Endothelial cell of umbilical vein (primary cell): ENCODE results near the gene PNMA8A. TPM values are rescaled to one million over a fixed set of nuclear protein-coding genes. Genes with fewer than 3 reads are reported as not detected.
A peak's percentile ranks its signal among the peaks of the same experiment; 100 is the strongest.

Source experiments
- BruUV-seq: library from RNA; stranded (reverse); fragments of 400-500 nt; replicated peaks from 2 replicates; lab custom pipeline; 2021; lab: Mats Ljungman, UMichigan
- CTCF ChIA-PET: fragments of 300-600, 350-600 bp; sonication (Branson Sonifier 250); formaldehyde crosslinking; loops from one replicate; lab custom pipeline; 2021; ENCODE audit warnings: antibody characterized with exemption, inconsistent platforms; lab: Charles Lee
- POLR2A ChIA-PET: fragments of 300-600, 350-600 bp; sonication (Branson Sonifier 250); formaldehyde crosslinking; loops from one replicate; lab custom pipeline; 2021; ENCODE audit warnings: antibody characterized with exemption, inconsistent platforms; lab: Charles Lee
- DNase-seq: peaks from one replicate; pipeline ENCODE4 v3.0.0-alpha.2; 2011; ENCODE audit warnings: low read depth, low spot score
- FAIRE-seq: peaks from 2 replicates; lab custom pipeline; 2011; peaks lifted over from hg19 to GRCh38; lab: Jason Lieb, UNC
- H2AFZ ChIP-seq: 2 replicates; pipeline ENCODE4 v1.6.0; 2012; ENCODE audit warnings: low read depth, low read length, control low read depth, inconsistent platforms
- H3K27ac ChIP-seq: 2 replicates; pipeline ENCODE4 v1.5.1; 2011; ENCODE audit warnings: low read depth, mild to moderate bottlenecking, control low read depth, low read length, moderate library complexity; ENCODE audit not compliant: insufficient read depth
- H3K27me3 ChIP-seq, 2 experiments: 2 replicates each; pipeline versions ENCODE4 v1.6.0 to v1.6.1; 2011; ENCODE audit warnings: low read length in 2 of 2, mixed read lengths in 1 of 2; ENCODE audit not compliant: control insufficient read depth in 2 of 2, insufficient read depth in 2 of 2
- H3K36me3 ChIP-seq, 2 experiments: 2 replicates in 1 of 2; 3 replicates in 1 of 2; pipeline ENCODE4 v1.5.1; 2011; ENCODE audit warnings: low read length in 2 of 2, mild to moderate bottlenecking in 1 of 2, moderate library complexity in 1 of 2; ENCODE audit not compliant: control insufficient read depth in 2 of 2, insufficient read depth in 2 of 2; ENCODE audit errors: extremely low read depth in 1 of 2
- H3K4me1 ChIP-seq: 3 replicates; pipeline ENCODE4 v1.5.1; 2011; ENCODE audit warnings: mild to moderate bottlenecking, low read length; ENCODE audit not compliant: control insufficient read depth, insufficient read depth; ENCODE audit errors: extremely low read depth
- H3K4me2 ChIP-seq: 2 replicates; pipeline ENCODE4 v1.6.1; 2011; ENCODE audit warnings: low read length, control low read depth, mixed read lengths; ENCODE audit not compliant: insufficient read depth
- H3K4me3 ChIP-seq, 3 experiments: fragments of 200-600 bp in 1 of 3; sonication (generic), shearing (Covaris generic) in 1 of 3; replicated peaks in 1 of 3; 2 replicates each; pipeline ENCODE4 v1.5.1; 2011 to 2016; ENCODE audit warnings: control low read depth in 3 of 3, low read length in 3 of 3, mild to moderate bottlenecking in 2 of 3, inconsistent platforms in 1 of 3, low read depth in 1 of 3, moderate library complexity in 1 of 3; ENCODE audit not compliant: insufficient read depth in 1 of 3
- H3K79me2 ChIP-seq: 2 replicates; pipeline ENCODE4 v1.6.0; 2012; ENCODE audit warnings: low read length, inconsistent platforms; ENCODE audit not compliant: control insufficient read depth, insufficient read depth
- H3K9ac ChIP-seq: replicated peaks from 2 replicates; pipeline ENCODE3; 2011; ENCODE audit warnings: low read length, control low read depth; ENCODE audit not compliant: insufficient read depth; ENCODE audit errors: extremely low read depth
- H3K9me1 ChIP-seq: replicated peaks from 3 replicates; pipeline ENCODE4 v1.6.0; 2011; ENCODE audit warnings: mild to moderate bottlenecking, low read length; ENCODE audit not compliant: control insufficient read depth, insufficient read depth; ENCODE audit errors: extremely low read depth
- H3K9me3 ChIP-seq: replicated peaks from 2 replicates; pipeline ENCODE4 v1.5.1; 2012; ENCODE audit warnings: low read length, inconsistent platforms; ENCODE audit not compliant: control insufficient read depth, insufficient read depth
- H4K20me1 ChIP-seq: replicated peaks from 2 replicates; pipeline ENCODE3; 2011; ENCODE audit warnings: mild to moderate bottlenecking, low read length; ENCODE audit not compliant: control insufficient read depth, insufficient read depth; ENCODE audit errors: extremely low read depth
- CTCF ChIP-seq, 2 donors: IDR thresholded peaks; 1 replicate in 1 of 2; 2 replicates in 1 of 2; pipeline ENCODE4 v1.5.1; 2011; ENCODE audit warnings: low read length in 2 of 2, mild to moderate bottlenecking in 2 of 2, moderate library complexity in 2 of 2, control low read depth in 1 of 2, inconsistent platforms in 1 of 2, low read depth in 1 of 2; ENCODE audit not compliant: insufficient read depth in 1 of 2; ENCODE audit errors: extremely low read depth in 1 of 2
- EZH2 ChIP-seq: IDR thresholded peaks from 2 replicates; pipeline ENCODE4 v1.6.1; 2012; ENCODE audit warnings: borderline replicate concordance, low read depth, mild to moderate bottlenecking, moderate library complexity, low read length, inconsistent platforms; ENCODE audit not compliant: severe bottlenecking
- FOS ChIP-seq: IDR thresholded peaks from 2 replicates; pipeline ENCODE4 v1.6.1; 2011; ENCODE audit warnings: mild to moderate bottlenecking, low read length, moderate library complexity, borderline replicate concordance; ENCODE audit not compliant: insufficient read depth
- GATA2 ChIP-seq: IDR thresholded peaks from 2 replicates; pipeline ENCODE4 v1.7.0; 2011; ENCODE audit warnings: low read depth, mild to moderate bottlenecking, moderate library complexity, mixed read lengths, low read length; ENCODE audit not compliant: insufficient read length, insufficient read depth
- JUN ChIP-seq: IDR thresholded peaks from 2 replicates; pipeline ENCODE4 v1.6.1; 2011; ENCODE audit warnings: borderline replicate concordance, low read depth; ENCODE audit not compliant: insufficient read length, insufficient read depth
- MYC ChIP-seq: IDR thresholded peaks from one replicate; pipeline ENCODE4 v1.6.1; 2011; ENCODE audit warnings: mild to moderate bottlenecking, low read depth, low read length
- POLR2A ChIP-seq: IDR thresholded peaks from 2 replicates; pipeline ENCODE4 v1.6.1; 2012; ENCODE audit warnings: low read depth, mild to moderate bottlenecking, control low read depth, low read length
- POLR2AphosphoS5 ChIP-seq: IDR thresholded peaks from 2 replicates; pipeline ENCODE4 v1.6.1; 2012; ENCODE audit warnings: low read depth, mild to moderate bottlenecking, control low read depth, low read length, moderate library complexity; ENCODE audit not compliant: insufficient read depth
- dilution Hi-C: fragments of 300-500 bp; cut with MboI; formaldehyde crosslinking; loops from one replicate; pipeline ENCODE4 v1.15.0; 2019; ENCODE audit warnings: low sequenced_read_pairs; ENCODE audit not compliant: extremely low pct_ligation_motif_present
- intact Hi-C: fragments of 100-400 bp; cut with micrococcal nuclease; formaldehyde crosslinking; loops from one replicate; pipeline ENCODE4 v1.10.0; 2022
- polyA plus RNA-seq, 4 experiments: library from polyadenylated mRNA; depleted of rRNA in 3 of 4; stranded (reverse) in 3 of 4; unstranded in 1 of 4; fragments of >200 nt; gene quantifications; 2 replicates each; pipeline versions ENCODE4 v1.2.1 to v1.2.3, GENCODE V29; 2011 to 2012; ENCODE audit warnings: missing spikeins in 1 of 4
- total RNA-seq: library from RNA; stranded (reverse); gene quantifications from 2 replicates; pipeline ENCODE4 v1.2.3, GENCODE V29; 2021
- TF ChIP-seq, protein P1 (sequence below): IDR thresholded peaks from 2 replicates; pipeline ENCODE4 v1.6.1; 2011; ENCODE audit not compliant: insufficient read depth, insufficient read length

The PNMA8A gene
- total and polyA plus RNA-seq, 2 donors (not counting 3 experiments of a cell fraction or from before 2014, with no cell fraction given), result 0.25 to 0.27 TPM

DNA sequence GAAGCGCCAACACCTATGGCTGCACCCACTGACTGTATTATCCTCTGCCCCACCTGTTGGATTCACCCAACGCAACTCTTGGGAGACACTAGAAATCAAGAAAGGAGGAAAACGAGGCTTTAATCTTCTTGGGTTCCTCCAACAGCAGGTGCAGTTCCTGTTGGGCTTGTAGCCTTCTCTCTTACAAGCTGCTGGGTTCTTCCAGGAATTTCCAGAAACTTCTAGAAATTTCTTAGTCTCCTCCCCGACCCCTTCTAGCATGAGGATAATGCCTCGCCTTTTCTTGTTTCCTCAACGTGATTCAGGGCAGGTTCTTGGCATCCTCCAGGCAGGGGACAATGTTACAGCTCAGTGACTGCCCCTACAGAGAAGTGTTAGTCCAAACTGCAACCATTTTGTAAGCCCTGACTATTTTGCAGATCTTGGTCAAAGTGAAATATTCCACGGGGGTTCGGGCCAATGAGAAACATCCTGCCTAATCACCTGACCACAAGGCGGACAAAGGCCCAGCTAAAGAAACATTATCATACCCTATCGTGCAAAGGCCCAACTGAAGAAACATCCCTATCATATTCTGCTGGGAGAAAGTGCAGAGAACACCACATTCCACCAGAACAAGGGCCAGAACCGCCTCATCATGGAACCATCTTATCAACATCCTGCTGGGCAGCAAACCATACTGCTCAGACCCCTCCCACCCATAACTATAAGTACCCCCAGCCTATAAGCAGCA lies 614 bp upstream of the PNMA8A start:
- Histone ChIP-seq H3K79me2 (no peaks in the 10 kb centered on the region), H3K9me1 (no peaks in the 10 kb centered on the region), H3K36me3 (no peaks in the 10 kb centered on the region), H3K4me1 (peaks cover 4% of the 10 kb centered on the region), H3K9ac (peak overlapping the region; percentile 27), H3K27ac (no peak overlapping the region), H3K27me3 (peaks cover 5 to 8% of the 10 kb centered on the region in 2 experiments), H3K4me3 (peak overlapping the region; percentile 20 to 38 (median 35)), H2AFZ (peak overlapping the region; percentile 94), H3K4me2 (peak overlapping the region; percentile 71), H4K20me1 (no peaks in the 10 kb centered on the region), H3K9me3 (no peaks in the 10 kb centered on the region)
- ChIA-PET CTCF (interaction anchor here (0.7 kb wide), 1 partner anchor 13 kb away, joined by 4 read pairs; no protein-coding TSS in a partner anchor), POLR2A (no interaction called here)
- BruUV-seq, result no TSS peak
- no peak for TF ChIP-seq FOS
- TF ChIP-seq EZH2, result peak; percentile 15
- FAIRE-seq, result peak; percentile 31
- dilution Hi-C loops (no loop called here), intact Hi-C loops (no loop called here)
- DNase-seq, result no peak

DNA sequence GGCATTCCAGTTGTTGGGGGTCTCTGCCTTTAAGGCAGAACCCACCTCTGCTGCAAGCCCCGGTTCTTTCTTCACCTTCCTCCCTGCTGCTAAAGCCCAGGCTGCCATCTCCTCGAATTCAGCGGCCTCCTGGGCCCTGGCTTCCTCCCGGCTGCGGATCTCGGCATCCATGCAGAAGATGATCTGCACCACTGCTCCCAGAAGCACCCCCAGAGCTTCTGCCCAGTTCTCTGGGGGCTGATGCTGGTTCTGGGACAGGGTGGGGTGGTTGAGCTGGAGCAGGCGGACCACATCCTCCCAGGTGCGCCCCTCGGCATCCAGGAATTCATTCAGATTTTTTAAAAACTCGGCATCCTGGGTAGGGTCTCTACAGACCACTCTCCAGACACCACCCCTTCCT lies 987 bp downstream of the PNMA8A start:
- Histone ChIP-seq H3K9me1 (no peaks in the 10 kb centered on the region), H2AFZ (no peak overlapping the region), H3K36me3 (no peaks in the 10 kb centered on the region), H3K27ac (no peak overlapping the region), H3K4me3 (no peak overlapping the region), H3K4me1 (no peaks in the 10 kb centered on the region), H4K20me1 (no peaks in the 10 kb centered on the region), H3K79me2 (no peaks in the 10 kb centered on the region), H3K4me2 (no peak overlapping the region), H3K9ac (no peak overlapping the region), H3K27me3 (peaks cover 5 to 8% of the 10 kb centered on the region in 2 experiments), H3K9me3 (no peaks in the 10 kb centered on the region)
- no peak for DNase-seq
- FAIRE-seq, result no peak
- TF ChIP-seq EZH2, result no peak
- TF ChIP-seq, protein P1, sequence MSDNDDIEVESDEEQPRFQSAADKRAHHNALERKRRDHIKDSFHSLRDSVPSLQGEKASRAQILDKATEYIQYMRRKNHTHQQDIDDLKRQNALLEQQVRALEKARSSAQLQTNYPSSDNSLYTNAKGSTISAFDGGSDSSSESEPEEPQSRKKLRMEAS, result no peak
- no peak for TF ChIP-seq MYC
- no peak for TF ChIP-seq FOS
- no peak for TF ChIP-seq CTCF (IDR thresholded peaks at IDR 0.05; ENCODE audit: extremely low read depth in 1 of 2, insufficient read depth in 1 of 2, low read depth in 1 of 2, low read length in 2 of 2)
- no peak for TF ChIP-seq GATA2
- no peak for TF ChIP-seq JUN
- no peak for TF ChIP-seq POLR2A
- no peak for TF ChIP-seq POLR2AphosphoS5
- ChIA-PET CTCF (interaction anchor here (0.7 kb wide), 1 partner anchor 68 kb away, joined by 3 read pairs; no protein-coding TSS in a partner anchor), POLR2A (no interaction called here)
- intact Hi-C loops, result no loop called here
- dilution Hi-C loops, result no loop called here
- BruUV-seq, result no TSS peak
